Heart left ventricle (tissue), 13 donors: Measurements from ENCODE around the gene POMP.

Source experiments
- CTCF ChIP-seq, 12 donors: fragments of 200-600 bp; sonication (generic) in 4 of 12; IDR thresholded peaks; one replicate each; pipeline versions ENCODE4 v1.5.0 to v1.8.0; 2018 to 2022; ENCODE audit warnings: antibody characterized with exemption in 12 of 12, mild to moderate bottlenecking in 5 of 12
- POLR2A ChIP-seq, 2 donors: fragments of 450-650 bp; IDR thresholded peaks; one replicate each; pipeline ENCODE4 v1.6.1; 2017; ENCODE audit warnings: antibody characterized with exemption in 2 of 2, mild to moderate bottlenecking in 2 of 2, moderate library complexity in 2 of 2
- donor health status: ischemic (EF 13 %, LVEDD 7.1; RV severe dilation, severe dysfunction).
- donor health status: DM: no; HTN: yes; CAD: no.
- donor health status: DM: no; HTN: no; CAD: no.
- donor health status: ischemic (EF 25% LVEDD 6.9; RV normal size, moderate dysfunction).
- donor health status: ischemic (EF 25% LVEDD 5.7; RV mildly dilated, moderate dysfunction).
- donor health status: ischemic (EF 35%, LVEDD 5.7; RV mildly dilated, moderate dysfunction).
- donor health status: nonischemic (EF 11% LVEDD 7.7; RV severe dilation, severe dysfunction).
- donor health status: DM: yes; HTN: yes; CAD: no.
- donor health status: PGD.
- donor health status: ischemic (EF 29% LVEDD 5.4; RV normal size, mild dysfunction).
- donor health status: nonischemic (EF 23%, LVEDD 6.1; RV moderate dilation, normal function).

- TF ChIP-seq CTCF (IDR thresholded peaks at IDR 0.05), result no peak
- no peak for TF ChIP-seq POLR2A (IDR thresholded peaks at IDR 0.05)
Observed at GRCh38 chr13:28718196-28718542, 59.2 kb downstream of the POMP start.
